Body of pancreas (tissue), 4 donors: ENCODE results near the gene SERAC1.

Experiments used
- POLR2A ChIP-seq, 3 donors: fragments of 450-650 bp; IDR thresholded peaks; one replicate each; pipeline ENCODE4 v1.6.1; 2016; ENCODE audit warnings: antibody characterized with exemption in 3 of 3, mild to moderate bottlenecking in 2 of 3
- TF ChIP-seq, protein P1 (sequence below), 7 experiments: fragments of 450-650 bp in 4 of 7; fragments of 200-600 bp in 3 of 7; sonication (generic) in 3 of 7; IDR thresholded peaks; one replicate each; pipeline ENCODE4 v1.5.1; 2016 to 2019; ENCODE audit warnings: antibody characterized with exemption in 7 of 7

DNA sequence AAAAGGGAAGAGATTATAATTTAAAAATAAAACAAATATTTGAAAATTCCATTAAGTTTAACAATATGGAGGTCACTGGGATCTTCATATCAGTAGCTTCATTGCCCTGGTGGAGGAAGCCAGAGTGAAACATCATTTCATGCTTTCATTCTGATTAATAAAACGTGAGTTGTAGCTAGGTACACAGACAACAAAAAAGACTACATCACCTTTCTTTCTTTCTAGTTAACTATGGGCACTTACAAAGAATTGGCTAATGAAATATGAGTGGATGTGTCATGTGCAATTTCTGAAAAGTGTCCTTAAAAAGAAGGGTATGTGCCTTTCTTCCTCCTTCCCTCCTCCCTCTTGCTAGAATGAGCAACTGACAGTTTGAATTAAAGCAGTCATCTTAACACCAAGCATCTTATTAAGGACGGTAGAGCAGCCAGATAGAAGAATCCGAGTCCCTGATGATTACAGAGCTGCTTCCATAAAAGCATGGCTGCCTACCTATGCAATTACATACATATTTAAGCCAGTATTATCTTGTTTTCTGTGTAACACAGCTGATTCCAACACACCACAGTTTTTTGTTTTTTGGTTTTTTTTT, 3.4 kb downstream of the SERAC1 start:
- no peak for TF ChIP-seq POLR2A (IDR thresholded peaks at IDR 0.05)
- TF ChIP-seq, protein P1, sequence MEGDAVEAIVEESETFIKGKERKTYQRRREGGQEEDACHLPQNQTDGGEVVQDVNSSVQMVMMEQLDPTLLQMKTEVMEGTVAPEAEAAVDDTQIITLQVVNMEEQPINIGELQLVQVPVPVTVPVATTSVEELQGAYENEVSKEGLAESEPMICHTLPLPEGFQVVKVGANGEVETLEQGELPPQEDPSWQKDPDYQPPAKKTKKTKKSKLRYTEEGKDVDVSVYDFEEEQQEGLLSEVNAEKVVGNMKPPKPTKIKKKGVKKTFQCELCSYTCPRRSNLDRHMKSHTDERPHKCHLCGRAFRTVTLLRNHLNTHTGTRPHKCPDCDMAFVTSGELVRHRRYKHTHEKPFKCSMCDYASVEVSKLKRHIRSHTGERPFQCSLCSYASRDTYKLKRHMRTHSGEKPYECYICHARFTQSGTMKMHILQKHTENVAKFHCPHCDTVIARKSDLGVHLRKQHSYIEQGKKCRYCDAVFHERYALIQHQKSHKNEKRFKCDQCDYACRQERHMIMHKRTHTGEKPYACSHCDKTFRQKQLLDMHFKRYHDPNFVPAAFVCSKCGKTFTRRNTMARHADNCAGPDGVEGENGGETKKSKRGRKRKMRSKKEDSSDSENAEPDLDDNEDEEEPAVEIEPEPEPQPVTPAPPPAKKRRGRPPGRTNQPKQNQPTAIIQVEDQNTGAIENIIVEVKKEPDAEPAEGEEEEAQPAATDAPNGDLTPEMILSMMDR (IDR thresholded peaks at IDR 0.05) = no peak
